ENCODE measurements around the gene CLDN22. TPM values are rescaled to one million over a fixed set of nuclear protein-coding genes. Genes with fewer than 3 reads are reported as not detected.
A peak's percentile ranks its signal among the peaks of the same experiment; 100 is the strongest.

The CLDN22 gene
- total and polyA plus RNA-seq, 10 donors = not detected

DNA sequence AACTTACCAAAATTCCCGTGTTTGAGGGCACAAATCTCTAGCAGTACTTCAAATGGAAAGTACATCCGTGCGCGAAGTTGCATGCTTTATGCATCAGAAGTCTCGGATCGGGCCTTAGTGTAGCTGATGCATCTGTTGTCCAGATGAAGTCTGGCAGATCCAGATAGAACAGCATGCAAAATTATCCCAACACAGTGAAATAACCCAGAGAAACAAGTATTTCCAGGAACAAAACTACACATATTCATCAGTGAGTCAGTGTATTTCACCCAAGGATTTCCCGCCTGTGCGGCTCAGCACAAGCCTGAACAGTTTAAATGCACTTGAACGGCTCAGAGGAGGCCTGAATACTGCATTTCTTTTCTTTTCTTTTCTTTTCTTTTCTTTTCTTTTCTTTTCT, 29.6 kb upstream of the CLDN22 start:
- no peak overlapping the region for H3K4me3 ChIP-seq
- H3K9me3 ChIP-seq = no peaks in the 10 kb centered on the region
- intact Hi-C loops (cut with DNase I; ENCODE audit: low total_unique reads) = no loop called here
- no peaks in the 10 kb centered on the region for H3K36me3 ChIP-seq
- DNase-seq = no peak
- peaks cover 0 to 8% (median 2%) of the 10 kb centered on the region in 6 donors for H3K4me1 ChIP-seq
- no peak overlapping the region for H3K27ac ChIP-seq
- WGBS, 5 donors = 90 to 96% (median 92%) methylated on average over 9 of the region's 9 CpGs
- TF ChIP-seq, protein P1, sequence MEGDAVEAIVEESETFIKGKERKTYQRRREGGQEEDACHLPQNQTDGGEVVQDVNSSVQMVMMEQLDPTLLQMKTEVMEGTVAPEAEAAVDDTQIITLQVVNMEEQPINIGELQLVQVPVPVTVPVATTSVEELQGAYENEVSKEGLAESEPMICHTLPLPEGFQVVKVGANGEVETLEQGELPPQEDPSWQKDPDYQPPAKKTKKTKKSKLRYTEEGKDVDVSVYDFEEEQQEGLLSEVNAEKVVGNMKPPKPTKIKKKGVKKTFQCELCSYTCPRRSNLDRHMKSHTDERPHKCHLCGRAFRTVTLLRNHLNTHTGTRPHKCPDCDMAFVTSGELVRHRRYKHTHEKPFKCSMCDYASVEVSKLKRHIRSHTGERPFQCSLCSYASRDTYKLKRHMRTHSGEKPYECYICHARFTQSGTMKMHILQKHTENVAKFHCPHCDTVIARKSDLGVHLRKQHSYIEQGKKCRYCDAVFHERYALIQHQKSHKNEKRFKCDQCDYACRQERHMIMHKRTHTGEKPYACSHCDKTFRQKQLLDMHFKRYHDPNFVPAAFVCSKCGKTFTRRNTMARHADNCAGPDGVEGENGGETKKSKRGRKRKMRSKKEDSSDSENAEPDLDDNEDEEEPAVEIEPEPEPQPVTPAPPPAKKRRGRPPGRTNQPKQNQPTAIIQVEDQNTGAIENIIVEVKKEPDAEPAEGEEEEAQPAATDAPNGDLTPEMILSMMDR (IDR thresholded peaks at IDR 0.05 in 8 of 11, conservative IDR thresholded peaks at IDR 0.05 in 3 of 11) = no peak
- TF ChIP-seq POLR2A (IDR thresholded peaks at IDR 0.05) = no peak
- no peak for TF ChIP-seq POLR2AphosphoS5 (IDR thresholded peaks at IDR 0.05)
- peaks cover 0 to 44% (median 0%) of the 10 kb centered on the region in 7 donors for H3K27me3 ChIP-seq (replicated peaks in 1 of 7)

DNA sequence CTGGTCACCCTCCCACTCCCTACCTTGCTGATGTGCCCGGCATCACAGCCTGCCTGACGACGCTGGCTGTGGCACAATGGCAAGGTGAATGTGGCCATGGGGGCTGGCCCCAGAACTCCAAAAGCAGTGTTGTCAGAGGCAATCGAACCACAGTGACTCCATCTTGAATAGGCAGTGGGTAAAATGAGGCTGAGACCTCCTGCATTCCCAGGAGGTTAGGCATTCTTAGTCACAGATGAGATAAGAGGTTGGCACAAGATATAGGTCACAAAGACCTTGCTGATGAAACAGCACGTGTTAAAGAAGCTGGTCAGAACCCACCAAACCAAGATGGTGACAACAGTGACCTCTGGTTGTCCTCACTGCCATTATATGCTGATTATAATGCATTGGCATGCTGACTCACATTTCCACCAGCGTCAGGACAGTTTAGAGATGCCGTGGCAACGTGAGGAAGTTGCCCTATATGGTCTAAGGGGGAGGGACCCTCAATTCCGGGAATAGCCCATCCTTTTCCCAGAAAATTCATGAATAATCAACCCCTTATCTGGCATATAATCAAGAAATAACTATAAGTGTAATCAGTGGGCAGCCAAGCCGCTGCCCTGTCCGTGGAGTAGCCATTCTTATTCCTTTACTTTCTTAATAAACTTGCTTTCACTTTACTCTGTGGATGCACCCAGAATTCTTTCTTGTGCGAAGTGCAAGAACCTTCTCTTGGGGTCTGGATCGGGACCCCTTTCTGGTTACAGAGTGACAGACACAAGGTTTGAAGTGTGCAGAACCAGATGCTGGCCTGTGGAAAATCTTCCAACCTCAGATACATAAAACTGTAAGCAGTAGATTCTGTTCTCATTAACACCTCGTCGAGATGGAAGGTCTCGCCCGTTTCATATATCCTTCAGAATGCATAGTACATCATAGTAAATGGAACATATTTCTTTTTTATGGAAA, 28.9 kb upstream of the CLDN22 start:
- Histone ChIP-seq H3K4me3 (no peak overlapping the region), H3K27me3 (replicated peaks in 1 of 7) (peaks cover 0 to 51% (median 0%) of the 10 kb centered on the region in 7 donors), H3K27ac (no peak overlapping the region), H3K36me3 (no peaks in the 10 kb centered on the region), H3K9me3 (no peaks in the 10 kb centered on the region), H3K4me1 (peaks cover 0 to 8% (median 2%) of the 10 kb centered on the region in 6 donors)
- TF ChIP-seq, protein P1 (IDR thresholded peaks at IDR 0.05 in 8 of 11, conservative IDR thresholded peaks at IDR 0.05 in 3 of 11) = no peak
- TF ChIP-seq POLR2A (IDR thresholded peaks at IDR 0.05) = no peak
- no peak for TF ChIP-seq POLR2AphosphoS5 (IDR thresholded peaks at IDR 0.05)
- intact Hi-C loops (cut with DNase I; ENCODE audit: low total_unique reads) = no loop called here
- WGBS, 5 donors = 64 to 76% (median 68%) methylated on average over 17 of the region's 17 CpGs
- DNase-seq = peak; percentile 31

DNA sequence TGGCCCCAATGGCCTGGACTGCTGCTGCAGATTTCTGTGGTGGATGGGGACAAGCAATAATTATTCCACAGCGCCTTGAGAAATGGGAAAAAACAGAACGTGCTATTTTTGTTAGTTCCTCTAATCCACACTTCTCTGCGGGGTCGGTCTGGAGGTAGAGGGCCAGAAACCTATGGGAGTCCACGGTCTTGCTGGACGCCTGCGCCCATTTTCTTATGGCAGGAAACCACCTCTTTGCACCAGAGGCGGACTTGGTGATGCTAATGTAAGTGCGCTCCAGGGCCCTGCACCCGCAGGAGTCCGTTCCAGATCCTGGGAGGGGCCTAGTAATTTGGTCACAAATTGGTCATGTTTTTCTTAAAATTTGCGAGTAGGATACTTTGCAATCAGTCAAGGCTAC, 28.1 kb upstream of the CLDN22 start:
- Histone ChIP-seq H3K4me3 (no peak overlapping the region), H3K36me3 (no peaks in the 10 kb centered on the region), H3K27ac (no peak overlapping the region), H3K4me1 (peaks cover 0 to 16% (median 4%) of the 10 kb centered on the region in 6 donors), H3K27me3 (replicated peaks in 1 of 7) (peaks cover 0 to 60% (median 0%) of the 10 kb centered on the region in 7 donors), H3K9me3 (no peaks in the 10 kb centered on the region)
- TF ChIP-seq POLR2AphosphoS5 (IDR thresholded peaks at IDR 0.05) (no peak), POLR2A (IDR thresholded peaks at IDR 0.05) (no peak)
- TF ChIP-seq, protein P1 (IDR thresholded peaks at IDR 0.05 in 8 of 11, conservative IDR thresholded peaks at IDR 0.05 in 3 of 11) = no peak
- intact Hi-C loops (cut with DNase I; ENCODE audit: low total_unique reads) = no loop called here
- peak; percentile 42 for DNase-seq
- WGBS, 5 donors = 67 to 83% (median 77%) methylated on average over 11 to 12 of the region's 12 CpGs

DNA sequence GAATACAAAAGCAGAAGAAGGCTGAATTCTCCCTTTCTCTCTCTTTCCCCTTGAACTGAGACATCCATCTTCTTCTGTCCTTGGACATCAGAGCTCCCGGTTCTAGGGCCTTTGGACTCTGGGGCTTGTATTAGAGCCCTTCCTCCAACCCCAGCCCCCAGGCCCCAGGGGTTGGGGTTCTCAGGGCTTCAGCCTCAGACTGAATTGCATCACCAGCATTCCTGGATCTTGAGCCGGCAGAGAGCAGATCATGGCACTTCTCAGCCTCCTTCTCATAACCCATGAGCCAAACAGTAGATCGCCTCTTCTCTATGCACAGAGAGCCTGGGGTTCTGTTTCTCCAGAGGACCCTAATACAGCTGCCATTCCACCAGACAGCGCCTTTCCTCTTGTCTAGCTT, 27.5 kb upstream of the CLDN22 start:
- H3K27ac ChIP-seq = no peak overlapping the region
- no peaks in the 10 kb centered on the region for H3K36me3 ChIP-seq
- H3K9me3 ChIP-seq = no peaks in the 10 kb centered on the region
- intact Hi-C loops (cut with DNase I; ENCODE audit: low total_unique reads) = no loop called here
- H3K27me3 ChIP-seq (replicated peaks in 1 of 7) = peaks cover 0 to 65% (median 0%) of the 10 kb centered on the region in 7 donors
- 88 to 92% (median 90%) methylated on average over 4 of the region's 4 CpGs for WGBS, 5 donors
- H3K4me3 ChIP-seq = no peak overlapping the region
- no peak for TF ChIP-seq POLR2A (IDR thresholded peaks at IDR 0.05)
- no peak for TF ChIP-seq POLR2AphosphoS5 (IDR thresholded peaks at IDR 0.05)
- TF ChIP-seq, protein P1 (IDR thresholded peaks at IDR 0.05 in 8 of 11, conservative IDR thresholded peaks at IDR 0.05 in 3 of 11) = no peak
- DNase-seq = peak; percentile 16
- H3K4me1 ChIP-seq = peaks cover 0 to 21% (median 7%) of the 10 kb centered on the region in 6 donors

Data from spleen (tissue), 11 donors.